NCI-H1105 (cell line): ENCODE results near the gene PRPF4.
"Not testable (repeated sequence)": the region's sequence is repeated elsewhere in the genome, so short reads cannot be mapped to it uniquely, and the experiment has no call there.

ENCODE experiments used
- DNase-seq: peaks from one replicate; lab custom pipeline; 2025; lab: John Stamatoyannopoulos, UW

PRPF4 gene

DNA sequence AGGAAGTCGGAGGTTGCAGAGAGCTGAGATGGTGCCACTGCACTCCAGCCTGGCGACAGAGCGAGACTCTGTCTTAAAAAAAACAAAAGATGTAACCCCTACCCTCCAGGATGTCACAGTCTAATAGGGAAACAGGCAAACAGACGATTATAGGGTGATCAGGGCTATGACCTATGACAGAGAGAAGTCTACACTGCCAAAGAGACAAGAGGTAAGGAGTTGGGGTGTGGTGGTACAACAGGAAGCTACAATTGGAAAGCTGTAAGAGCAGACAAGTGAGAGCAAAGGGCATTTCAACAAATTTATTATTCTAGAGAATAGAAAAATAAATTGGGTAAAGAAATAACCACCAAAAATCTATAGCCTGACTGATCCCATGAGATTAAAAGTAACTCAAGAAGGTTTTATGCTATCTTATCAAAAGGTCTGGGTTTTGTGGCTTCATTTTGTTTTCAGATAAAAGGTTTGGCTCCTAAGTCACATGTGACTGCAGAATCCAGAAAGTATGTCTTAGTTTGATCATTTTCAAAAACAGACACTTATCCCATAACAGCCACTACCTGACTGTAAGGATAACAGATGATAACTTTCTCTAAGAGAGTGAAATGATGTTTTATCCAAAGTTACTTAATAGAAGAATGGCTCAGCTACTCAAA lies 7.4 kb upstream of the PRPF4 start:
- DNase-seq, result no peak

DNA sequence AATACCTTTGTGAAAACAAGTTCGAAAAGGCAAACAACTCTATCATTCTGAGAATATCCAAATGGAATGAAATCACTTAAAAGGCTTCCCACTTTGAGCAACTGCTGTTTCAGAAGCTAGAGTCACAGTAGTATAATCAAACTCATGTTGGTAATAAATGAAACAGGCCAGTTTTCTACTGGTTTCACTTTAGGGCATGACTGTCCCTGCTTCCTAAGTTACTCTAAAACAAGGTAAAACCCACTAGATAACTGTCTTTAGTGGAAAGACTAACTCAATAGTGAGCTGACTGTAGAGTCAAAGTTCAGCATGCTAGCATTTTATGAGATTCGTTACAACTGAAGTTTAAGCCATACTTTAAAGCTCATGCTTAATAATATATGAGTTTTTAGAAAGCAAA lies 6.1 kb upstream of the PRPF4 start:
- DNase-seq, result no peak

DNA sequence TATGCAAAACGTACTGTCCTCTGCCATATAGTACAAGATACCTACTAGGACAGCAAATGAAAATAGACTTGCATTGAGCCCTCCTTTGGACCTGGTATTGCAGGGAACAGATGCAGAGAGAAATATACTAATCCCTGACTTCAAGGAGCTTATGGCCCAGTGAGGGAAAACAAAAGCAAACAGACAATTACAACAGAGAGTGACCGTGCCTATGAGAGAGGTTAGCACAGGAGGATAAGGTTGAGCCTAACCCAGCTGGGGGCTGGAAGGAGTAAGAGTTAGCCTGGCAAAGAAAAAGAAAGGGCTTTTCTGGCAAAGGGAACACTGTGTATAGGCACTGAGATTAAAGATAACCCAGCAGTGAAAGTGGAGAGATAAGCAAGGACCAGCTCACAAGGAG lies 5.6 kb upstream of the PRPF4 start:
- no peak for DNase-seq

DNA sequence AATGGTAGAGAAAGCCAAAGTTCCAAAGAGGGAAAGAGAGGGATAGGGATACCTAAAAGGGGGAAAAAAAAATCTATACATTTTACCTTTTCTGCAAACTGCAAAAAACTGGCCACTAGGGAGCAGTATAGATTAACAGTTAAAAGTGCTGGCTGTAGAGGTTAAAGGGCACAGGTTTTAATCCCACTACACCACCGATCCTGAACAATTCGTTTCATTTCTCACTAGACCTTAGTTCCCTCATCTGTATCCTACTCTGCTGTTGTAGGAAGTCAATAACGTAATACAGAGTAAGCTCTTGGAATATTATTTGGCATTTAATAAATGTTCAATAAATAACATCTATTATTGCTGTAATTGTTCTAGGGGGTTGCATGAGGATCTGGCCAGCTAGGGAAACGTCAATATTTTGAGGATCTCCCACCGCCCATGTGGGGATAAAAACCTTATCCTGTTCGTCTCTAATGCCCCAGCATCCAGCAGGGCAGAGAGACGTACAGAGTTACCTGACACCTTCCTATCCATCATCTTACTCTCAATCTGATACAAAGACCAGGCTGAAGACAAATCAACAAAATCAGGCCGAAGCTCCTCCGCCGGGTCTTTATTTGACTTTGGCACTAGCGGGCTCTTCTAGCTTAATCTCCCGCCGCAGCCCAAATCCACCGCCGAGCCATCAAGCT lies 843 bp upstream of the PRPF4 start:
- peak; percentile 65 for DNase-seq

DNA sequence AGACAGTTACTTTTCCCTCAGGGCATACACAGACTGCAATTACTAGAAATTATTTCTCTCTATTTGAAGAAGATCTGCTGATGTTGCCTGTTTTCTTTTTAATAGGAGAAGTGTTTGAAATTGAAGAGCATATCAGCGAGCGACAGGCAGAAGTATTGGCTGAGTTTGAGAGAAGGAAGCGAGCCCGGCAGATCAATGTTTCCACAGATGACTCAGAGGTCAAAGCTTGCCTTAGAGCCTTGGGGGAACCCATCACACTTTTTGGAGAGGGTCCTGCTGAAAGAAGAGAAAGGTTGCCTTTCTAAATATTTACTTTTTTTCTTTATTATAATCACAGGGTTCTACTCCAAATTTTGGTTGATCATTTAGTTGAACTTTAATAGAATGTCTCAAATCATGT lies 3.4 kb downstream of the PRPF4 start:
- no peak for DNase-seq

DNA sequence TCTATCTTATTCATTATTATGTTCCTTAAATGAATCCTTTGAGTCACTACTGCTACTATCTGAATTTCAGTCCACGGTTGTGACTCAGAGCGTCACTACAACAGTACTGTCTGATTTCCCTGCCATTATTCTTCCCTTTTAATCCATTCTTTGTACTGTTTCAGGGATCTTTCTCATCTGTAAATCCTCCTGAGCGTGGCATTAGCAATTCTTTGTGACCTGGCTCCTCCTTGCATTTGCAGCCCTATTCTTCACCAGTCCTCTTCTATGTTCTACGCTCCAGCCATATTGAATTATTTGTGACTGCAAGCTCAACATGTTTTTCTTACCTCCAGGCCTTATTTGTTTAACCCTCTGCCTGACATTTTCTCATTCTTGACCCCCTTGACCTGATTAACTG lies 5.9 kb downstream of the PRPF4 start:
- no peak for DNase-seq

DNA sequence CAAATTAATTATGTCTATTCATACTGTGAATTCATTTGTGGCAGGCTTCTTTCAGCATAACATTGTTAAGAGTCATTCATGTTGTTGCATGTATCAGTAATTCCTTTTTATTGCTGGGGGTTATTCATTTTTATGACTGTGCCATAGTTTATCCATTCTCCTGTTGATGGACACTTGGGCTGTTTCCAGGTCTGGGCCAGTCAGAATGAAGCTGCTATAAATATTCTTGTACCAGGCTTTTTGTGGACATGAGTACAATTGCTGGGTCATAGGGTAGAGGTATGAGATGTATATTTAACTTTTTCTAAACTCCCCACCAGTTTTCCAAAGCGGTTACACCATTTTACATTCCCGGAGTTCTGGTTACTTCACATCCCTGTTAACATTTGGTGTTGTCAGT lies 13.6 kb downstream of the PRPF4 start:
- DNase-seq, result no peak

DNA sequence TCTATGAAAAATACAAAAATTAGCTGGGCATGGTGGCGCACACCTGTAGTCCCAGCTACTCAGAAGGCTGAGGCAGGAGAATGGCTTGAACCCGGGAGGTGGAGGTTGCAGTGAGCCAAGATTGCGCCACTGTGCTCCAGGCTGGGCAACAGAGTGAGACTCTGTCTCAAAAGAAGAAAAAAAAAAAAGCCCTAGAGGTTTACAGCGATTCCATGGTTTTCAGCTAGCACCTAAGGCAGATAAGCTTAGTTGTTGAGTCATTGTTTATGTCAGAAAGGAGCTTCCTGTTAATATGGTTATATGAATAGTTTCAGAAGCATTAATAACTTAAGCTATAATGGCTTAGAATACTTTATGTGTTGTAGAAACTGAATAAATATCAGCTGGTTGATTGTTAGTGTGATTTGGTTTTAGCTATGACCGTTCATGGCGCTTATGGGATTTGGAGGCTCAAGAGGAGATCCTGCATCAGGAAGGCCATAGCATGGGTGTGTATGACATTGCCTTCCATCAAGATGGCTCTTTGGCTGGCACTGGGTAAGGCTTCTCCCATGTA lies 14.7 kb downstream of the PRPF4 start:
- DNase-seq, result no peak

DNA sequence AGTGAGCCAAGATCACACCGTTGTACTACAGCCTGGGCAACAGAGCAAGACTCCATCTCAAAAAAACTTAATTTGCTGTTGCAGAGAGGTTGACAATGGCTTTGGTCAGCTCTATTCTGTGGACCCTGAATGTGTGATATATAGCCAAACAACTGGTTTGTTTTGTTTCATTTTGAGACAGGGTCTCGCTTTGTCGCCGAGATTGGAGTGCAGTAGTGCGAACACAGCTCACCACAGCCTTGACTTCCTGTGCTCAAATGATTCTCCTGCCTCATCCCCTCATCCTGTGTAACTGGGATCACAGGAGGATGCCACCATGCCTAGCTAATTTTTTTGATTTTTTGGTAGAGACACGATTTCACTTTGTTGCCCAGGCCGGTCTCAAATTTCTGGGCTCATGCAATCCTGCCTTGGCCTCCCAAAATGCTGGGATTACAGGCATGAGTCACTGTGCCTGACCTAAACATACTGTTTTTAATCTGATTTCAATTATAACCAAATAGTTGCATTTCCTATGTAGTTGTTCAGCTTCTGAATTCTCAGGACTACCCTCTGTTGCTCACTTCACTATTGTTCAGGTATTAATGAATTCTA lies 17.9 kb downstream of the PRPF4 start:
- no peak for DNase-seq

DNA sequence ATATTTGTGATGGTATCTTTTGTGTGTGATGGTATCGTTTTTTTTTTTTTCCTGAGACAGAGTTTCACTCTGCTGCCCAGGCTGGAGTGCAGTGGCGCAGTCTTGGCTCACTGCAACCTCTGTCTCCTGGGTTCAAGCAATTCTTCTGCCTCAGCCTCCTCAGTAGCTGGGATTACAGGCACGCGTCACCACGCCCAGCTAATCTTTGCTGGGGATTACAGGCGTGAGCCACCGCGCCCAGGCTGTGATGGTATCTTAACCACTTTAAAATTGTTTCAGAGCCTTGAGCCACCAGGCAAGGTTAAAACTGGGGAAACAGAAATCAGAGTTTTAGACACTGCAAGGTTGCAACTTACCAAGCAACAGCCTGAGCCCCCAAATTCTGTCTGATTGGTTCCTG lies 20.8 kb downstream of the PRPF4 start:
- DNase-seq, result not testable (repeated sequence)

DNA sequence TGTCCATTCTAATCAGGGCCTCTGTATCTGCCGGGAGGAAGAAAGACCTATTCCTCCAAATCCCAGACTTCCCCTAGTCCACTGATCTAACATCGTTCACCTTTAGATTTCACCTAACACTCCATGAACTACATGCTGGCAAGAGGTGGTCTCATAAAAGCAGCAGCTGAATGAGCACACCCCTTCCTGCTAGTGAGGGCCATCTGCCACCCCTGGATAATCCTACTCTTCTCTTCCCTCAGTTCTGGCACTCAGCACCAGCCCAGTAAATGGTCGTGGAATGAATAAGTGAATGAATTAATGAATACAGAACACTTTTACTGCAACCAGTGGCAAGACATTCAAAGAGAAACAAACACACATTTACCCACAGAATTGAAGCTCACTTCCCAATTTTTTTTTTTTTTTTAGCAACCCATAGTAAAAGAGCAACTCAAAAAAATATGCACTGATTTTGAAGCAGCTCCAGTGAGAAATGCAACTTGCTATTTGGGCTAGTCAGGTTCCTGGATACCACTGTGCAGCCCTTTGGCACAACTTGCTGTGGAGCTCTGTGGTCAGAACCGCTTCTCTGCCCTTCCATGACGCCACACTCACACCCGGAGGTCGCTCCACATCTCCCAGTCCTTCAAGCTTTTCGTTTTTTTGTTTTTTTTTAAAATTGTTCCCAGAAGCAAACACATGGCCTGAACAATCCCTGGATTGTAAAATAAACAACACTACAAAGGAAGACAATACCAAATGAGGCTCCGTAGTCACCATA lies 21.5 kb downstream of the PRPF4 start:
- no peak for DNase-seq

DNA sequence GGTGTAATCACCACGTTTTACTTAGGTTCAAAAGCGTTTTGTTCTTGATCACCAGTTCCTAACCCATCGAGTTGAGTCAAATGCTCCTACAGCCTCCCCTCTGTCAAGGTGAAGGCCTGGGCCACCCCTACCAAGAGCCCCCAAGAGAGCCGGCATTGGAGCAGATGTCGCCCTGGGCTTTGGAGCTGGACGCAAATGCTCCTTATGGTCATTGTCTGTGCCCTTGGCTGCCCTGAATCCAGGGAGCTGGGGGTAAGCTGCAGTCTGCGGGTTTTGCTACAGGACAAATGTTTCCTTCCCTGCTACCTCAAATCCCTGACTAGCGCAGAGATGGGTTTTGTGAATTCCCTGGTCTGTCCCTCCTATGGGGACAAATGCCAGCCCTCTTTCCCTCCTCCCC lies 22.9 kb downstream of the PRPF4 start:
- DNase-seq, result no peak

DNA sequence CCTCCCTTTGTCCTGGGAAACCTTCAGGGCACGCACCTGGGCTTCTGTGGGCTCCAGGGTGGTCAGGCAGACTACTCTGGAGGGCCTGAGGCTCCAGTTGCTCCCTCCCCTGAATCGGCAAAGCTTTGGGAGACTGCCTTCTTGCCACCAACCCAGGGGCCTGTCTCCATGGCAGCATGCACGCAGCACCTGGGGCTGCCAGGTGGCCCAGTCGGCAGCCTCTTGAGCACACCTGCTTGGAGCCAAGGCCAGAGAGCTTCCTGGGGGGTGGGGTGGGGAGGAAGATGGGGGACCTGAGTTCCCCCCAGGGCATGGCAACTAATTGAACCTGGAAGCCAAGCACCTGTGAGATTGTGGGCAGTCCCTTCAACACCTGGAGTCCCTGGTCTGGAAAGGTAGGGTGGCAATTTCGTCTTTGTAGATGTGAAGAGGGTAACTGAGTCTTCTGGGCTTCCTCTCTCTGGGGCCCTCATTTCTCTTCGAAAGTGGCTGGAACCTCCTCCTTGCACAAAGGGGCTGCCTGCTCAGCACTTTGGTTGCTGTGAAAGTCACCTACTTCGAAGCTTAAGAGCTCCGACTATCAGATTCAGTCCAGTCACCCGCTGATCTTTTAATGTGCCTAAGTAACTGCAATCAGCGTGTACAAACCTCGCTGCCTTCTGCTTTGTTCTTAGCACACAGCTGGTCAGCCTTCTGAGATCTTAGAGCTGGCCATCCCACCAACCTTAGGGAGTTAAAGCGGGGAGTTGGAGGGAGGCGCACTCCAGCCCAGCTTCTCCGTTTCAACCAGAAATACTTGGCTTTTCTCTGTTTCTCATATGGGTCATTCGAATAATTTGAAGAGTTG lies 23.7 kb downstream of the PRPF4 start:
- peak; percentile 97 for DNase-seq

DNA sequence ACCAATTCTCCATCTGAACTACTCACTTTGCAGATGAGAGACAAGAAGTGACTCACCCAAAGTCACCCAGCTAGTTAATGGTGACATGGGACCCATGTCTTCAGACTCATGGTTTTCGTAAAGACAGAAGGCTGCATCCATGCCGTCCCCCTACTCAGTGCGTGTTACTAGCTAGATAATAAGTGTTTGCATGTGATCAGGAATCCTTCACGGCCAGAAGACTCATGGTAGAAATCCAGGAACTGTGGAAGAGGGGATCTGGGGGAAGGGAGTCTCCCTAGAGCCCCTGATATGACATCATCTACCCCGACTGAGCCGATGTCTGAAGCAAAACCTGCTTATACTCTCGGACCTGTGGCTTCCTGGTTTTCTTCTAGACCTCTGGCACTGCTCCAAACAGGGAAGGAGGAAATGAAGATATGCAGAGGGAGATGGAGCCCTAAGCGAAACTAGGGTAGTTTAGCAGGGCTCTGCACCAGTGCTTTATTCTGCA lies 24.4 kb downstream of the PRPF4 start:
- DNase-seq, result peak; percentile 44

DNA sequence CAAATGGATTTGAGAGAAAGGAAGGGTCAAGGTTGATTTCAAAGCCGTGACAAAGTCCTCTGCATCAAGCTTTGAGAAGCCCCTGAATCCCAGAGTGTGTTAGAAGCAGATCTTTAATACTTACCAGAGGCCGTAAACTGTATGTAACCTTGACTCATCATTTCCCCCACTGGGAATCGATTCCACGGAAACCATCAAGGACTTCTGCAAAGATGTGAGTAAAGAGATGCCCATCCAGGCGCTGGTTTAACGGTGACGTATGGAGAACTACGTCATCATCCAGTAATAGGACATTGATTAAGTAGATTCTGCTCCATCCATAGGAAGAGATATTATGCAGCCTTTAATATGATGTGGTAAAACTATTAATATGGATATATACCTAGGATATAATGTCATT lies 26.1 kb downstream of the PRPF4 start:
- no peak for DNase-seq

DNA sequence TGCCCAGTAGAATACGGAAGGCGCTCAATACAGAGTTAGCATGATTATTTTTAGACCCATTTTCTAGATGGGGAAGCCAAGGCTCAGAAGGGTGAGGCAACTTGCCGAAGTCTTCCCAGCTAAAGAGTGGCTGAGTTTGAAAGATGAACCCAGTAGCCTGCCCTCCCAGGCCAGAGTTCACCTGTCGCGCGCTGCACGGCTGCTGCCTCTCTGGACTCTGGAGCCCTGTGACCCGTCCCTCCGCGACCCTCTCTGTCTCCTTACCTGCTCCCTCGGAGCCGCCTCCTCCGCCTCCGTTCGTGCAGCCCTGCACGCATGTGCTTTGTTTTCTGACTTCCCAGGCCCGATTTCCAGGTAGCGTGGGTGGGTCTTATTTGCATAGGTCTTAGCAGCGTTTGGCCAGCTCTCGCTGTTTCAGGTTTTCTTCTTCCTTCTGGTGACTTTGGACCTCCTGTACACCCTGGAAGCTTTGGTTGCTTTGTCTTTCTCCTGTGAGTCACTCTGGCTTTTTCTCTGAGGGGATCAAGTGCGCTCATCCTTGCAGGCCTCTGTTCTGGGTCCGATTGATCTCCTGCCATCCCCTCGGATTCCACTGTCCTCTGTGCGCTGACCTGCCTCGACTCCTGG lies 27.4 kb downstream of the PRPF4 start, which contains the start of gene RNF183:
TSS of gene RNF183 (minus strand) at position 585 of the 627 bp plus-strand sequence. CDS start 5,192 bp downstream, outside the sequence.
- DNase-seq, result no peak

DNA sequence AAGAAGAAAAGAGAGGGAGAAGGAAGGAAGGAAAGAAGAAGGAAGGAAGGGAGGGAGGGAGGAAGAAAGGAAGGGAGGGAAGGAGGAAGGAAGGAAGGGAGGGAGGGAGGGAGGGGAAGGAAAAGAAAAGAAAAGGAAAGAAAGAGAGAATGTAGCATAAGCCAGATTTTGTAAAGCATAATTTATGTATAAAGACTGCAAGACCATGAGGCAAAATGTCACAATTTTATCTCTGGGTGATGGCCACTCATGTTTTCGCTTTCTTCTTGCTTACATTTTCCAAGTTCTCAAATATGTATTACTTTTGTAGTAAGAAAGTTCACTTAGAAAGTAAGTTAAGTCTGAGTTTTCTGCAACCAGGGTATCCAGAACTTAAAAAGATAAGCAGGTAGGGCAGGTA lies 31.1 kb downstream of the PRPF4 start:
- DNase-seq, result no peak

DNA sequence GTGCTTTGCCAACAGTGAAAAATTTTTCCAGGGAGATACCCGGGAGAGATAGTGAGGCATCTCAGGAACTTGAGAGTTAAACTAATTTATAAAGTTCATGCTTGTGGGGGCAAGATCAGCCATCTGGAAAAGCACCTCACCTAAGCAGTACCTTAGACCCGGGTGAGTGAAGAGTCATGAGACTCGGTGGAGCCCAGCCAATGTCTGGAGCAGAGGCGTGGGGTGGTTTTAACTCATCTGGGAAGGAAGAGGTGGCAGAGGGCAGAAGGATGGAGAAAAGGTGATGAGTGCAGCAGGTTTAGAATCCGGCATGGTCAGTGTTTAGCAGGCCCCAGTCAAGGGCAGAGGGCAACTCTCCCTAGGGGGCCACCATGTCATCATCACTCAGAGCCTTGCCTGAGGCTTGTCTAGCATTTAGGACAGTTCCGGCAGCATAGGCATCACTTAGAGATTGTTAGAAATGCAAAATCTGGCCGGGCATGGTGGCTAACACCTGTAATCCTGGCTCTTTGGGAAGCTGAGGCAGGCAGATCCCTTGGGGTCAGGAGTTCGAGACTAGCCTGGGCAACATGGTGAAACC lies 32.0 kb downstream of the PRPF4 start:
- no peak for DNase-seq

DNA sequence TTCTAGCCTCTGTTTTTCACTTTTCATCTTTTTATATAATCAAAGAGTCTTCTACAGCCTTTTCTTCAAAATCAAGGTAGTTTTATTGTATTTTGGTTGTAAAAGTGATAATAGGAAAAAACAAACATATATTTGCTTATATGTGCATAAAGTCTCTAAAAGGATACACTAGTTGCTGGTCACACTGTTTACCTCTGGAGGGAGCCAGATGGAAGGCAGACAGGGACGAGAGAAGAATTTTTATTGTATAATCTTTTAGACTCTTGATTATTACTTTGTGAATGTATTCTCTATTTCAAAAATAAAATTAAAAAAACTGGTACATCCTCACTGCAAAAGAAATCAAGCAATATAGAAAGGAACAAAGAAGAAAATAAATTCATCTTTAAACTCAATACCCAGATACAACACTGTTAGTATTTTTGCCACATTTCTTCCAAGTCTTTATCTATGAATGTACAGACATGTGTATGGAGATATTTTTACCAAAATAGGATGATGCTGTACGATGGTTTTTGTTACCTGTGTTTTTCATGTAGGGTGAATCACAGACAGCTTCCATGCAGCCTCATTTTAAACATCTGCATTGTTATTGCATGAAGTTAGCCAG lies 33.9 kb downstream of the PRPF4 start:
- DNase-seq, result no peak

DNA sequence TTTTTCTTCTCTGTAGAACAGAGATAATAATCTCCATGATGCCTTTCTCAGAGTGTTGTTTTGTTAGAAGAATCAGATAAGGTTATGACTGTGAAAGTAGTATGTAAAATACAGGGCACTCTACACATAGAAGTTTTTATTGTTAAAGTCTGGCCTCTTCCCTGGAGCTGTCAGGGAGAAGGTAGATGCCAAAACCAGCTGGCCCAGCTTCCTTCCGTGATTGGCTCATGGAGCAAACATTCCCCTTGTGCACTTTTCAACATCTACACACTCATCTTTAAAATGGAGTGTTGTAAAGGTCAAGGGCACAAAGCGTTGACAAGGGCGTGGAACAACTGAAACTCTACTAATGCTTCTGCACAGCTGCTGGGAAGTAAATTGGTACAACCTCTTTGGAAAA lies 35.1 kb downstream of the PRPF4 start:
- no peak for DNase-seq
